Mucosa of gallbladder (tissue), 1 donor: ENCODE data around the gene PRKG1. TPM values are rescaled to one million over a fixed set of nuclear protein-coding genes. Genes with fewer than 3 reads are reported as not detected.

Experiments used
- DNase-seq: peaks from one replicate; pipeline ENCODE4 v3.0.0-alpha.2; 2020; ENCODE audit warnings: low spot score
- total RNA-seq: library from RNA; stranded (reverse); gene quantifications from one replicate; pipeline ENCODE4 v1.2.1, GENCODE V29; 2021
- donor health status: DM: no; HTN: no; CAD: no.

PRKG1 gene
- 28.3 TPM for total RNA-seq

DNA sequence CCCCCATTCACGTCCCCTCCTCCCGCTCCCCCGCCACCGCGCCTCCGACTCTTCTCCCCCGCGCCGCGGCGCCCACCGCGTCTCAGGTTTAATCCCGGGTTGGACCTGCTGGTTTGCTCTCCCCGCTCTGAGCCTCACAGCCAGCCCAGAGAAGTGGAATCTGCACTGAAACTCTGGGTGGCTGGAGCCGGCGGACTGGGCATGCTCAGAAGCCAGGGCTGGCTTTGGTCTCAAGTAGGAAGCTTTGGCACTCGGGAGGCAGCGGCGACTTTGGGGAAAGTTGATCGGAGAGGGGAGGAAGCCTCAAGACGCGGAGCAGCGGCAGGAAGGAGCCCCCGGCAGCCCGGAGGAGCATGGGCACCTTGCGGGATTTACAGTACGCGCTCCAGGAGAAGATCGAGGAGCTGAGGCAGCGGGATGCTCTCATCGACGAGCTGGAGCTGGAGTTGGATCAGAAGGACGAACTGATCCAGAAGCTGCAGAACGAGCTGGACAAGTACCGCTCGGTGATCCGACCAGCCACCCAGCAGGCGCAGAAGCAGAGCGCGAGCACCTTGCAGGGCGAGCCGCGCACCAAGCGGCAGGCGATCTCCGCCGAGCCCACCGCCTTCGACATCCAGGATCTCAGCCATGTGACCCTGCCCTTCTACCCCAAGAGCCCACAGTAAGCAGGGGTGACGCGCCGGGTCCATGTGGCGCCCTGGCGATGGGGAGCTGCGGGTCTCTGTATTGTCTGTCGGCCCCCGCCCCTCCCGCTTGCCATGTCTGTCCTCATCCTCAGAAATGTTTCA, at the start of gene PRKG1:
PRKG1 (plus strand) TSS at position 250 of the 791 bp plus-strand sequence.
- peak; percentile 68 for DNase-seq

DNA sequence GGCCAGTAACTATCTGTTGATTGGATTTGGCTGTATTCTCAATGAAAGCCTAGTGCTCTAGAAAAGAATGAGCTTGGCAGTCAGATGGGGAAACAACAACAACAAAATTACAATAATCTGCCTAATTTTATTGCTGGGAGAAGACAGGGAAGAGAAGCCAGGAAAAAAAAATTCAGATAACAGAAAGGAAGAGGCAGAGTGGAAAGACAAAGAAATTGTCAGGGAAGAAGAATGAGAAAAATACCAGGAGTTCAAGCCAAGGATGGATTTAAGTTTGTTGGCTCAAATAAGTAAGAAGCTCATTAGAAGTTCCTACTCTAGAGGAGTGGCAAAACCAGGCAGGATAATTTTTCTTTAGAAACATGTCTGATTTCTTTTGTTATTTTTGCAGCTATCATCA, 45.9 kb upstream of the PRKG1 start:
- DNase-seq = no peak

DNA sequence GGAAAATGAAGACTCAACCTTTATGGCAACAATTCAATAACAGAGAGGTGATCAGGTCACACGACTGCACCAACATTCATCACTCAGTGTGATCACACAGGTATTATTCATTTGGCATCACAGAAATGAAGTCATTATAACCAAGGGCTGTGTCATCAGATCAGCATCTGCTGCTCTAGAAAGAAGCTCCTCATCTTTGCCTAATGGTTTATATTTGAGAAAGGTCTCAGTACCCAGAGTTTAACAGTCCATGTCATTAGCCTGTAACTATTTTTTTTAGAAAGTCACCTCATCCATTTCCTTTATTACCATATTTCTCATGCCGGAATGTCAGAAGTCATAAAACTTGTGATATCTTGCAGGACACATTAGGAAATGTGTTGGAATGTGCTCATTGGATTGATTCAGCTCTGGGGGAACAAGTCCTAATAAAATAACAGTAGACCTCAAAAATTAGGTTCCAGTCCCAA, 45.1 kb upstream of the PRKG1 start:
- DNase-seq = no peak

GRCh38 chr10:51030480-51030879, 43.8 kb upstream of the PRKG1 start:
- no peak for DNase-seq

DNA sequence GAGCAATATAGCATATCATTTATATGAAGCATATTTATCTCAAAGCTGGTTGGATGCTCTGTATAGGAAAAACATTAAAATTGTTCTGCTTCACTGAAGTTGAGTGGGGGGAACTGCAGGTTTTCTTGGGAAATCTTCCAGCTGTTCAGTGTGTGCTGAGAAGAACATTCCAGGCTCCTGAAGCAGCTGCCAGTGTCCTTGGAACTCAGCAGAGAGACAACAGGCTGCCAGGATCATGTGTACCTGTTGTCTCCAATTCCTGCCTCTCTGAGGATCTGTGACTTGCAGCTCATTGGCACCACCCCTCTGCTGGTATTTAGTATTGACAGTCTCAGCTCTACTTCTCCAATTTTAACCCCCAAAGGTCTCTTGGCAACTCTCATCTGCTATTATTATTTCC, 42.3 kb upstream of the PRKG1 start:
- no peak for DNase-seq

GRCh38 chr10:51034769-51035168, 39.5 kb upstream of the PRKG1 start:
- no peak for DNase-seq

- no peak for DNase-seq
These were observed 38.9 kb upstream of the PRKG1 start for GRCh38 chr10:51035344-51035743.

DNA sequence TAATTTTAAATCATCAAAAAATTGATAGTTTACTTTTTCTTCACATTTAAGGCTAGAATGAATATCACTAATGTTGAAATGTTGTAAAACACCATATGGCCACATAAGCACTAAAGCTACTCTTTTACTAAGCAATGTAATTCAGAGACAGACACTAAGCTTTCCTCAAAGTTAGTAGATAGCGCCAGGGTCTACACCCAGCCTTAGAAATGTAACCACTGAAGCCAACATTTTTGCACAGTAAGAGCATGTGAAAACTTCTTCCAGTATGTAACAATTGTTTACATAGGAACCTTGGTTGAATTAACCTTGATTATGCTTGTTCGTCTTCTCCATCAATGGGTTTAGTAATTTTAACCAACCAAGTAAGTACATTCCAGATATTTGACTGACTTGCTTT, 28.4 kb upstream of the PRKG1 start:
- no peak for DNase-seq

DNA sequence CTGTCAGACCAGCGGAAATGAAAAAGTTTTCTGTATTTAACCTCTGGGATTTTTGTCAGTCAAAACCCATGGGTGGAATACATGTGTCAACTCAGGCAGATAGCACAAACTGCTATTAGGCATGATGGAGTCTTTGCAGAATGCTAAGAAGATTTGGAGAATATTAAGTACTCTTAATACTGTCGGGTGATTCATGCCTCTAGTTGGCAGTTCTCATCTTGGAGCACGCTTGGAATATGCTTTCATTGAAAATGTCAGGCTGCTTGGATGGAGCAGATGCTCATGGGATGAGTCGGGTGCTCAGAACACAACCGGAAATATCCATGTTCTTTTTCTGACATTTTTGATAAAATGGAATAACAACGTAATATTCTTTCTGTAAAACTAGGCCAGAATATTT, 27.6 kb upstream of the PRKG1 start:
- no peak for DNase-seq

GRCh38 chr10:51047857-51048256, 26.4 kb upstream of the PRKG1 start:
- DNase-seq = no peak

- DNase-seq = no peak
These were observed 25.5 kb upstream of the PRKG1 start for GRCh38 chr10:51048792-51049191.

GRCh38 chr10:51052163-51052562, 22.1 kb upstream of the PRKG1 start:
- no peak for DNase-seq

GRCh38 chr10:51057925-51058324, 16.4 kb upstream of the PRKG1 start:
- no peak for DNase-seq

DNA sequence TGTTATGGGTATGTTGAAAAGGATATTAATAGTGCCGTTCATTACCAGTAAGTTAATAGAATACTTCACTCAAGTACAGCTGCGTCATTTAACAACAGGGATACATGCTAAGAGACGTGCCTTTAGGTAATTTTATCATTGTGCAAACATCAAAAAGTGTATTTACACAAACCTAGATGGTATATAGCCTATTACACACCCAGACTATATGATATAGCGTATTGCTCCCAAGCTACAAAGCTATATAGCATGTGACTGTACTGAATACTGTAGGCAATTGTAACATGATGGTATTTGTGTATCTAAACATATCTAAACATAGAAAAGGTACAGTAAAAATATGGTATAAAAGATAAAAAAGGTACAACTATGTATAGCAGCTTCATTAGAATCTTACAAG, 11.1 kb upstream of the PRKG1 start:
- DNase-seq = no peak

- no peak for DNase-seq
These were observed 10.4 kb upstream of the PRKG1 start for GRCh38 chr10:51063659-51064535.

- DNase-seq = no peak
These were observed 8.1 kb upstream of the PRKG1 start for GRCh38 chr10:51066231-51066630.

- DNase-seq = no peak
These were observed 2.1 kb upstream of the PRKG1 start for GRCh38 chr10:51072210-51072609.

DNA sequence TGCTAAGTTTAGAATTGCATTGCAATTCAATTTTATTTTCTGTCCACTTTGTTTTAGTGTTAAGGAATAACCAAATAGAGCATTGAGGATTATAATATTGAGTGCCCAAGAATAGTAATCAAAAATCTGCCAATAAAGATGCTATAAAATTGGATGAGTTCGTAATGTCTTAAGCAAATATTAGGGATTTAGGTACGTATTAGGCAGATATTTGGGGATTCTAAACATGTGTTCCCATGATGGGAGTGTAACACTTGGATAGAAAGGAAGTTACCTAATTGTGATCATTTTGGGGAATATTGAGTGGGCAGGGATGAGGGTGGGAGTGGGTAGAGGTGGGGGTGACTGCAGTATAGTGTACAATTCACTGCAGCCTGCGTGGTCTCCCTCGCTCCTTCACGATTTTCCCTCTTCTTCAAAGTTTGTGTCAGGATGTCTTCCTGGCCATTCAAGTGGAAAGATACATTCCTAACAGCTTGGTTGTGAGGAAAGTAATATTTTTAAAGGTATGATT, 1.3 kb upstream of the PRKG1 start:
- DNase-seq = no peak

GRCh38 chr10:51073453-51074237, 642 bp upstream of the PRKG1 start:
- no peak for DNase-seq

DNA sequence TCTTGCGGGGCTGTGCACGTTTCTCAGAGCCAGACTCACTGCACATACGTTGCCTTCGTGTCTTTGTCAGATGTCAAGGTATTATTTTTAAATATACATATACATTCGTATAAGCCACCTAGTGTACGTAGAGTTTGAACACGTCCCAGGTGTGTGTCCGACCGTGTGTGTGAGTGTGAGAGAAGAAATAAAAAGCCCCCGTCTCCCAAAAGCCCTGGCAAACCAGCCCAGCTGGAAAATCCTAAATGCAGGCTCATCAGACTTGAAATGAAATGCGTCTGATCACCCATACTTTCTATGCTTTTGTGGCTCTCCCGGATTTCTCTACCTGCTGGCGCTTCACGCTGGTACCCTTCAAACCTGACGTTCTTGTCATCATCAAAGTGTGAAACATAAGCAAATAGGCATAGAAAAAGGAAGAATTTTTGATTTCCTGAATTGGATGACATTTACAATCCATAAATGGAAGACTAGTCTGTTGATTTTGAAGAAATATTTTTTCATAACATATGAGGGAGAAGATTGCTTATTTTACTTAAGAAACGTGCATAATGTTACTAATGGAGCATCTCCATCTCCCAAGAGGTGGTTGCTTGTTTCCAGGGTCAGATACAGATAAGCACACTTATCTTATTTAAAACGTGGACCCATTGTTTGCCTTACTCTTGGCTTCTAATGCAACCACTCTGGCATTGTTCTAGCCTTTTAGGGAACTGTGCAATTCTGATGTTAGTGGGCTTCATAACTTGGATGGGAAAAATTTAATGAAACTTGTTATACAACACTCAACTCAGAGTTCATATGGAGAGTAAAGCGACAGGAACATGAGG, 971 bp downstream of the PRKG1 start:
- DNase-seq = no peak

GRCh38 chr10:51075873-51076229, 1.6 kb downstream of the PRKG1 start:
- no peak for DNase-seq
